ENCODE data around the gene OR10J1. TPM values are rescaled to one million over a fixed set of nuclear protein-coding genes. Genes with fewer than 3 reads are reported as not detected.
"Not testable (repeated sequence)": the region's sequence is repeated elsewhere in the genome, so short reads cannot be mapped to it uniquely, and the experiment has no call there.

Gene OR10J1
- not detected for total RNA-seq

GRCh38 chr1:159439422-159439821 lies at the start of gene OR10J1:
TSS of gene OR10J1 (plus strand) at chr1:159439722. CDS start at chr1:159439792, 70 bp downstream.
- no peaks in the 10 kb centered on the region for H3K9me3 Mint-ChIP-seq
- ATAC-seq (replicated peaks) = no peak
- no peak within 1 kb of the TSS for H3K4me3 Mint-ChIP-seq

GRCh38 chr1:159406821-159407220 lies 32.7 kb upstream of the OR10J1 start:
- ATAC-seq (replicated peaks) = no peak
- Mint-ChIP-seq H3K27ac (no peak overlapping the region), H3K4me3 (no peak overlapping the region), H3K36me3 (ENCODE audit: low read depth) (no peaks in the 10 kb centered on the region), H3K27me3 (peaks cover 11% of the 10 kb centered on the region), H3K4me1 (no peaks in the 10 kb centered on the region), H3K9me3 (no peaks in the 10 kb centered on the region)

More at GRCh38 chr1:159439422-159439821, at the start of gene OR10J1:
- no peaks in the 10 kb centered on the region for H3K4me1 Mint-ChIP-seq
- peaks cover 25% of the 10 kb centered on the region for H3K27me3 Mint-ChIP-seq
- no peak within 1 kb of the TSS for H3K27ac Mint-ChIP-seq
- H3K36me3 Mint-ChIP-seq (ENCODE audit: low read depth) = no peaks in the 10 kb centered on the region

DNA sequence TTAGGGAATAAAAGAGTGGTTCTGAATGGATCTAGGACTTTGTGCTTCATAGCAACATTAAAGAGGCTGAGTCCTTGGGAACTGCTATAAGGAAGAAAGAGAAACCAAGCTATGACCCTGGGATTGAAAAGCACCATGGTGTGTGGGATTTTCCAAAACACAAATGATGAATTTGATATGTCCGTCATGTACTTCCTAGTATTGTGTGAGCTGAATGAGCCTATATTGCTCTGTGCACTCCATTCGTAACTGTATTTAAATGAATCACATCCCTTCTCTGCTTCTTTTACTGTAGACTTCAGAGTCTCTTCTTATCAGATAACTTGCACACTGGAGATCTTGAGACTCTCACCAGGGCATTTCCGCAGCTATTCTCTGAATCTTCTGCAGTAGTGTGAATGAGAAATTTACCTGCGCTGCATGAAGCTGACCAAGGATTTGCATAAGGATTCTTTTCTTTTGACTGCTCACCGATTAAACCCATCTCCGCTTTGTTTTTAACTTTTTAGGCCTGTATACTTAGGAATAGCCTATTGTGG lies 30.6 kb upstream of the OR10J1 start:
- Mint-ChIP-seq H3K27ac (no peak overlapping the region), H3K4me1 (no peaks in the 10 kb centered on the region)

DNA sequence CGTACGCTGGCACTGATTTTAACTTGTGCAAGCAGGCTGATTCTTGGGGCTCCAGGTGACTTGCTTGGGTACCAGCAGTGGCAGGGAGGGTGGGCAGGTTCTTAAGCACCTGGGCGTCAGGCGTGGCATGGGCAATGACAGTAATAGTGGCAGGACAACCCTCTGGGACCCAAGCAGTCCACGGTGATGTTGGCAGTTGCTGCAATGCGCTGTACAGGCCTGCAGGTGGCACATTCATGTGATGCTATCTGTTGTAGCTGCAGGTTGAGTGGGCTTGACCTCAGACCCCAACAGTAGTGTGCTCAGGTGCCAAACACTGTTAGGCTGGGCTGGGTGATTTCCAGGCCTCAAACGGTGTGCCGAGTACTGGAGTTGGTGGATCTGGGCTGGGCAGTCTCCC lies 17.7 kb upstream of the OR10J1 start:
- Mint-ChIP-seq H3K36me3 (ENCODE audit: low read depth) (no peaks in the 10 kb centered on the region), H3K4me1 (no peaks in the 10 kb centered on the region), H3K27ac (no peak overlapping the region), H3K9me3 (peaks cover 24% of the 10 kb centered on the region), H3K4me3 (no peak overlapping the region), H3K27me3 (peaks cover 9% of the 10 kb centered on the region)
- no peak for ATAC-seq (replicated peaks)

More for the DNA sequence above, 30.6 kb upstream of the OR10J1 start:
- Mint-ChIP-seq H3K27me3 (peaks cover 4% of the 10 kb centered on the region), H3K36me3 (ENCODE audit: low read depth) (no peaks in the 10 kb centered on the region), H3K4me3 (no peak overlapping the region), H3K9me3 (no peaks in the 10 kb centered on the region)
- no peak for ATAC-seq (replicated peaks)

DNA sequence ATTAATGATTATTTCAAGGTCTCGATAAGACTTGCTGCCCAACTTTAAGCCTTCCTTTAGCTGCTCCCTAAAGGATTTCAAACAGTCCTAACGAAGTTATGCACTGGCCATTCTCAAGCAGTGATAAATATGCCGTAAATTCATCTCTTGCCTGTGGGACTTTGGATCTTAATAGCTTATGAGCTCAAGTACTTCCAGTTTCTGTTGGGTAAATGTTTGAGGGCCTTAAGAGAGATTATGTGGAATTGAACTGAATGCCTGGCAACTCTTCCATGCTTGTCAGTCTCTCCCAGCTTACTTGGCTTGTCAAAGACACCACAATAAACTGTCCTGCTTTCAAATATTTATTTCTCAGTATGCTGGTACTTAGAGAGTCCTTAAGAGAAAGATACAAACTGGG lies 11.0 kb upstream of the OR10J1 start:
- H3K27me3 Mint-ChIP-seq = peaks cover 5% of the 10 kb centered on the region
- no peaks in the 10 kb centered on the region for H3K9me3 Mint-ChIP-seq
- H3K4me1 Mint-ChIP-seq = no peaks in the 10 kb centered on the region
- H3K36me3 Mint-ChIP-seq (ENCODE audit: low read depth) = no peaks in the 10 kb centered on the region
- no peak for ATAC-seq (replicated peaks)
- H3K4me3 Mint-ChIP-seq = no peak overlapping the region
- no peak overlapping the region for H3K27ac Mint-ChIP-seq

DNA sequence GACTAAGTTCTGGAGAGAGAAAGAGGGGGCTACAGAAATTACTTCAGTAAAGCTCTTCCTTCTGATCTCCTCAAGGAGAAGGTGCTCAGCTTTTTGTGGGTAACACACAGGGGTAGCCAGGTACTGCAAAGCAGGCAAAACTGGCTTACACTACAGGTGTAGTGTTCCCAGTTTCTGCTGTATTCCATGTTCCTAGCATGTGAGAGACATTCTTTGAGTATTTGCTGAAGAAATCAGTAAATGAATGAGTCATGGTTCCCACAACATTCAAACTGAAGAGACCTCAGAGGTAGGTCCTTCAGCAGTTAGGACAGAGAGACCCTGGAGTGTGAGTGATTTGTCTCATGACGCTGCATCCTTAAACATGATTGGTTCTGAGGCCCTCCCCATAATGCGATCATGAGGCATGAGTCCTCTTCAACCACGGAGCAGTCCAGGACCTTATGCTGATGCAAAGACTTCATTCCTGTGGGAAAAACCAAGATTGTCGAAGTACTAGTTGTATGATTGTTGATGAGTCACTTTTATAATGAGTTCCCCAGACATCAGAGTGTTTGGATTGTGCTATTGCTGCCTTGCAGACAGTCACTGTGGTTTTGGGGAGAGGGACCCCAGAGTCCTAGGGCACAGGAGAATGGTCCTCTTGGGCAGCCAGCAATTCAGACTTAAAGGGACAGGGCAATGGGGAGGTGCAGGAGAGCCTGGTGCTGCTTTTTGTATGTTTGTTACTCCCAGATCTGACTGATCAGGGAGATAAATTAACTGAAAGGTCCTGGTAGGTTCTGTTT lies 10.3 kb upstream of the OR10J1 start:
- H3K27ac Mint-ChIP-seq = no peak overlapping the region
- H3K9me3 Mint-ChIP-seq = no peaks in the 10 kb centered on the region
- H3K36me3 Mint-ChIP-seq (ENCODE audit: low read depth) = no peaks in the 10 kb centered on the region
- no peak overlapping the region for H3K4me3 Mint-ChIP-seq
- peaks cover 5% of the 10 kb centered on the region for H3K27me3 Mint-ChIP-seq
- H3K4me1 Mint-ChIP-seq = no peaks in the 10 kb centered on the region
- ATAC-seq (replicated peaks) = no peak

DNA sequence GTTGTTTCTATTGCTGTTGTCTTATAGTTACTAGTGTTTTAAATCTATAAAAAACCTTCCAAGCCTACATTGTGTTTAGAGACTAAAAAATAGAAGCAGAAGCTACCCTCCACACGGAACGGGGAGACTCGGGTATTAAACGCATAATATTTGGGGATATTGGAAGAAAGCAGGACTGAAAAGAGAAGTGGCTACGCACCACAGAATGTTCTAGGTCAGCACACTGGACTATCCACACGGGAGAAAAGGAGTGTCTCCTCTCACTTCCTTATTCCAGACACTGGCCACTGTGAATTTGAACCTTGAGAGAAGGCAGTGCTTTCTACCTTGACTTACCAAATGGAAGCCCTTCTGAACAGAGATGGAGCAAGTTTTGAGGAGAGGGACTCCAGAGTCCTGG lies 8.5 kb upstream of the OR10J1 start:
- no peaks in the 10 kb centered on the region for H3K36me3 Mint-ChIP-seq (ENCODE audit: low read depth)
- no peak overlapping the region for H3K27ac Mint-ChIP-seq
- no peak overlapping the region for H3K4me3 Mint-ChIP-seq
- no peaks in the 10 kb centered on the region for H3K4me1 Mint-ChIP-seq
- ATAC-seq (replicated peaks) = no peak
- H3K27me3 Mint-ChIP-seq = peaks cover 10% of the 10 kb centered on the region
- no peaks in the 10 kb centered on the region for H3K9me3 Mint-ChIP-seq

DNA sequence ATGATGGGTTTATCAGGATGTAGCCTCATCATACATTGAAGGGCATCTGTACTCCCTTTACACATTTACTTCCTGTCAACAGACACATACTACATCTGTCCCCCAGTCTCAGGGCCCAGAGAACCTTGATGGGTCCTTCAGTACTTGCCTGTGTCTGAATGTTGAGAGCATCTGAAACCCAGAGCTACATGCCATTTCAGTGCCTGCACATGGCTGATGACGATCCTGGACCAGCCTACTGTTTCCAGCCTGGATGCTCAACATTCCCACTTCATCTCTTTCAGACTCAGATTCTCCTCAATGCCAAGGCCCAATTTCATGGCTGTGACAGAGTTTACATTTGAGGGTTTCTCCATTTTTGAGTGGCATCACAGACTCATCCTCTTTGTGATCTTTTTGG lies 7.6 kb upstream of the OR10J1 start, which contains the start of gene OR10J4:
Gene OR10J4, plus strand, starts transcription at position 301 of the 400 bp plus-strand sequence.
- no peaks in the 10 kb centered on the region for H3K4me1 Mint-ChIP-seq
- H3K27ac Mint-ChIP-seq = no peak within 1 kb of the TSS
- no peaks in the 10 kb centered on the region for H3K9me3 Mint-ChIP-seq
- H3K4me3 Mint-ChIP-seq = no peak within 1 kb of the TSS
- ATAC-seq (replicated peaks) = no peak
- H3K27me3 Mint-ChIP-seq = peaks cover 14% of the 10 kb centered on the region
- no peaks in the 10 kb centered on the region for H3K36me3 Mint-ChIP-seq (ENCODE audit: low read depth)

DNA sequence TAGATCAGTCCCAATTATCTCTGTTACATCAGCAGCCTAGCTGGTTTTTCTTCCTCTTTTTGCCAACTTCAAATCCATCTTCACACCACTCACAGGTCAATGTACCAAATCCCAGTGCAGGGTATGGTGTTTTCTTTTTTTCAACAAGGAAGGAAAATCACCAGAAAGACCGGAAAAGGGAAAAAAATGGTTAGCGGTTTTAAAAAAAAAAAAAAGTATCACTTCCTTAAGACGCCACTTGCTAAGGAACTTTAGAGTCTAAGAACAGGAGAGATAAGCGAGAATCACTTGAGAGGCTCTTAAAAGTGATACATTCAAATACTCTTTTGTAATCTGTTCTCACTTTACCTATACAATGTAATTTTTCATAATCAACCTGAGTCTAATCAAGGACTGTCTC lies 3.1 kb upstream of the OR10J1 start:
- Mint-ChIP-seq H3K9me3 (no peaks in the 10 kb centered on the region), H3K36me3 (ENCODE audit: low read depth) (no peaks in the 10 kb centered on the region), H3K4me3 (no peak overlapping the region), H3K27ac (no peak overlapping the region), H3K4me1 (no peaks in the 10 kb centered on the region), H3K27me3 (peaks cover 28% of the 10 kb centered on the region)
- no peak for ATAC-seq (replicated peaks)

DNA sequence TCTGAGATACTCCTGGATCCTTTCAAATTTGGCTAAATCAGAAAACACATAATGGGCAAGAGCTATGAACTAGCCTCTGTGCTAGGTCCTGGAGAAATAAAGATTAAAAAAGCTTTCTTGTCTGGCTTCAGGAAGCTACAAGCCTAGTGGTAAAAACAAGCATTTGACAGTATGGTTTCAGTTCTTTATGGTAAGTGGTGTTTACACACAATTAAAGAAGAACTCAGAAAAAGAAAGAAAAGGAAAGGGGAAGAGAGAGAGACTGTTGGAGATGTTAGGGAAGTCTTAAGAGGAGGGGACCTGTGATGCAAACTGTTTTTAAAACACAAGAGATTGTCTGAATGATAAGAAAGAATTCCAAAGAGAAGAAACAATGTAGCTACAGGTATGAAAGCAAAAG lies 1.8 kb downstream of the OR10J1 start:
- Mint-ChIP-seq H3K27me3 (peaks cover 16% of the 10 kb centered on the region), H3K4me1 (no peaks in the 10 kb centered on the region)

DNA sequence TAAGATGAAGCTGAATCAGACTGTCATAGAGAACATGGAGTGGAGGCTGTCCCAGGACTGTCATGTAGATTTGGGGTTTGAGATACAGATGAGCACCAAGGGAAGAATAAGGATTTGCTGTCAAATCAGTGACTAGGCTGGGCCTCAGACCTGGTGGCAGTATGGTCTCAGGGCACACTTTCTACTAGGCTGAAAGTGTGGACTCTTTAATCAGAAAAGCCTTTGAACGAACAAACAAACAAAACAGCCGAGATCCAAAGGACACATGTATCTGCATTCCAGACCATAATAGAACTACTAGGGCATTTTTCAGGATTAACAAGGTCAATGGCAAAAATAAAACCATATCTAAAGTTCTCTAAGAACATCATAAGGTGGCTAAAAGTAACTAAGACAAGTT lies 2.9 kb downstream of the OR10J1 start:
- H3K27me3 Mint-ChIP-seq = peaks cover 16% of the 10 kb centered on the region
- H3K27ac Mint-ChIP-seq = no peak overlapping the region
- H3K4me1 Mint-ChIP-seq = no peaks in the 10 kb centered on the region
- no peaks in the 10 kb centered on the region for H3K9me3 Mint-ChIP-seq
- no peaks in the 10 kb centered on the region for H3K36me3 Mint-ChIP-seq (ENCODE audit: low read depth)
- ATAC-seq (replicated peaks) = no peak
- H3K4me3 Mint-ChIP-seq = no peak overlapping the region

More for the DNA sequence above, 1.8 kb downstream of the OR10J1 start:
- ATAC-seq (replicated peaks) = no peak
- Mint-ChIP-seq H3K27ac (no peak overlapping the region), H3K9me3 (no peaks in the 10 kb centered on the region), H3K36me3 (ENCODE audit: low read depth) (no peaks in the 10 kb centered on the region), H3K4me3 (no peak overlapping the region)

DNA sequence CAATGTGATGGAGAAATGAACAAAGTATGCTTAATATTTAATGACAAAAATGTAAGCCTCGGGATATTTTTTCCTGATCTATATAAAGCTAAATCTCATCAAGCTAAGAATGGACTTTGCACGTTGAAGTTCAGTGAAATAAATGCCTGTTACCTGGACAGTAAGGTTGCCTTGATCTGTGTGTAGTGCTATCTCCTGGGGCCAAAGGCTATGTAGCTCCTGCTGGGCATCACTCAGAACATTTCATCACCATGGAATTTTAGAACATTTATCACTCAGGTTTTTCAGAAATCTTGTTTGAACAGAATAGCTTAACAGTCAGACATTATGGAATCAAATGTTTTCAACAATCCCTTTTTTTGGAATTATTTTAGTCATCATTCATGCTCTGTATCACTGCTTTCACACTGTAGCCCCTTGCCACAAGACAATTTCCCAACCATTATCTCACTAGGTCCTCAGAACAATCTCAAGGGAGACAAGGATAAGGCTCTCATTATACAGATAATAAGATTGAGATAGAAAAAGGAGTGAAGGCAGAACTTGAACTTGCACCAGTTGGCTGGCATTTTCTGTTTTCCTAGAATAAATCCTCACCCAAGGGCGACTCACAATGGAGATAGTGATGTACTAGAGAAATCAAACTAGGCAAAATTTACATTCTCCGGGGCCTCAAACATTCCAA lies 3.7 kb downstream of the OR10J1 start:
- peaks cover 3% of the 10 kb centered on the region for H3K9me3 Mint-ChIP-seq
- no peak overlapping the region for H3K27ac Mint-ChIP-seq
- no peaks in the 10 kb centered on the region for H3K4me1 Mint-ChIP-seq
- no peak for ATAC-seq (replicated peaks)
- H3K4me3 Mint-ChIP-seq = no peak overlapping the region
- no peaks in the 10 kb centered on the region for H3K36me3 Mint-ChIP-seq (ENCODE audit: low read depth)
- peaks cover 20% of the 10 kb centered on the region for H3K27me3 Mint-ChIP-seq

- Mint-ChIP-seq H3K4me1 (no peaks in the 10 kb centered on the region), H3K27me3 (peaks cover 20% of the 10 kb centered on the region), H3K9me3 (peaks cover 3% of the 10 kb centered on the region), H3K27ac (no peak overlapping the region), H3K36me3 (ENCODE audit: low read depth) (no peaks in the 10 kb centered on the region), H3K4me3 (no peak overlapping the region)
- ATAC-seq (replicated peaks) = no peak
These were observed 5.0 kb downstream of the OR10J1 start for GRCh38 chr1:159444511-159444910.

GRCh38 chr1:159448181-159448580 lies 8.7 kb downstream of the OR10J1 start:
- H3K27ac Mint-ChIP-seq = no peak overlapping the region
- no peaks in the 10 kb centered on the region for H3K4me1 Mint-ChIP-seq
- no peak for ATAC-seq (replicated peaks)
- no peaks in the 10 kb centered on the region for H3K36me3 Mint-ChIP-seq (ENCODE audit: low read depth)
- peaks cover 12% of the 10 kb centered on the region for H3K9me3 Mint-ChIP-seq
- H3K27me3 Mint-ChIP-seq = peaks cover 6% of the 10 kb centered on the region
- H3K4me3 Mint-ChIP-seq = no peak overlapping the region

DNA sequence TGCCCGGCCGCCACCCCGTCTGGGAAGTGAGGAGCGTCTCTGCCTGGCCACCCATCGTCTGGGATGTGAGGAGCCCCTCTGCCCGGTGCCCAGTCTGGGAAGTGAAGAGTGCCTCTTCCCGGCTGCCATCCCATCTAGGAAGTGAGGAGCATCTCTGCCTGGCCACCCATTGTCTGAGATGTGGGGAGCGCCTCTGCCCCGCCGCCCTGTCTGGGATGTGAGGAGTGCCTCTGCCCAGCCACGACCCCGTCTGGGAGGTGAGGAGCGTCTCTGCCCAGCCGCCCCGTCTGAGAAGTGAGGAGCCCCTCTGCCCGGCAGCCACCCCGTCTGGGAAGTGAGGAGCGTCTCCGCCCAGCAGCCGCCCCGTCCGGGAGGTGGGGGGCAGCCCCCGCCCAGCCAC lies 10.1 kb downstream of the OR10J1 start:
- H3K27ac Mint-ChIP-seq; H3K4me1 Mint-ChIP-seq; ATAC-seq (replicated peaks); H3K36me3 Mint-ChIP-seq (ENCODE audit: low read depth); H3K4me3 Mint-ChIP-seq: not testable (repeated sequence)
- Mint-ChIP-seq H3K9me3 (peaks cover 18% of the 10 kb centered on the region), H3K27me3 (peaks cover 11% of the 10 kb centered on the region)

Measured in activated T-helper 17 cell treated with anti-CD3 and anti-CD28 coated beads, Interleukin-2, amount 50 U/mL, for 72 hours (primary cell).